Ovary (tissue), 9 donors: ENCODE data around the gene SERINC3. TPM values are rescaled to one million over a fixed set of nuclear protein-coding genes. Genes with fewer than 3 reads are reported as not detected.

ENCODE experiments used
- DNase-seq, 5 donors: peaks; one replicate each; pipeline ENCODE4 v3.0.0-alpha.2; 2019 to 2020
- H3K27ac ChIP-seq, 2 donors: fragments of 200-600 bp; one replicate each; pipeline versions ENCODE4 v1.5.1 to v1.8.0; 2019 to 2022
- H3K27me3 ChIP-seq: fragments of 200-600 bp; one replicate; pipeline ENCODE4 v1.8.0; 2022
- H3K36me3 ChIP-seq: fragments of 200-600 bp; sonication (generic); one replicate; pipeline ENCODE4 v1.5.1; 2019
- H3K4me1 ChIP-seq: one replicate; pipeline ENCODE4 v1.8.1; 2013; ENCODE audit warnings: mild to moderate bottlenecking, moderate library complexity; ENCODE audit not compliant: insufficient read depth
- H3K4me3 ChIP-seq: fragments of 200-600 bp; sonication (generic); one replicate; pipeline ENCODE4 v1.5.1; 2017
- H3K9me3 ChIP-seq, 2 donors: fragments of 200-600 bp in 1 of 2; sonication (generic) in 1 of 2; one replicate each; pipeline versions ENCODE4 v1.5.1 to v1.8.1; 2013 to 2019; ENCODE audit warnings: mild to moderate bottlenecking in 1 of 2, moderate library complexity in 1 of 2
- EP300 ChIP-seq: sonication (generic); formaldehyde crosslinking; IDR thresholded peaks from one replicate; pipeline ENCODE4 v1.6.1; 2017; ENCODE audit warnings: antibody characterized with exemption
- POLR2A ChIP-seq: fragments of 450-650 bp; IDR thresholded peaks from one replicate; pipeline ENCODE4 v1.6.1; 2017; ENCODE audit warnings: antibody characterized with exemption, mild to moderate bottlenecking, moderate library complexity
- WGBS, 3 donors: extraction: QIAGEN DNeasy Blood & Tissue Kit in 1 of 3; methylation state at CpG; one replicate each; pipeline versions ENCODE4 v1.1.5 to v1.1.7; 2013 to 2017; 5-methylcytosine and 5-hydroxymethylcytosine counted together
- intact Hi-C, 4 donors: fragments of 100-400 bp; cut with DNase I; formaldehyde crosslinking; loops; one replicate each; pipeline versions ENCODE4 v1.11.0 to v1.15.1; 2022 to 2023
- polyA plus RNA-seq, 2 donors: library from polyadenylated mRNA; stranded (reverse); fragments of 200-250 nt in 1 of 2; fragments of 350-450 nt in 1 of 2; fragmentation: Illumina TruSeq in 1 of 2; extraction: RNeasy Lipid Tissue Mini Kit (QIAGEN cat#74804) in 1 of 2; gene quantifications; one replicate each; pipeline ENCODE4 v1.2.3, GENCODE V29; 2013 to 2014
- total RNA-seq, 7 donors: library from RNA; depleted of rRNA in 2 of 7; stranded (reverse); fragments of >200 nt in 2 of 7; fragmentation: NEBNext Ultra II Directional in 3 of 7; extraction: Animal tissue kit (Norgen Biotek cat#: 25700) in 3 of 7; gene quantifications; one replicate each; pipeline versions ENCODE4 v1.1.0 to v1.2.4, GENCODE V29; 2016 to 2023
- TF ChIP-seq, protein P1 (sequence below), 3 donors: fragments of 450-650 bp in 2 of 3; fragments of 200-600 bp in 1 of 3; IDR thresholded peaks; one replicate each; pipeline versions ENCODE4 v1.5.1 to v1.8.0; 2016 to 2022; ENCODE audit warnings: antibody characterized with exemption in 3 of 3, mild to moderate bottlenecking in 1 of 3
- donor health status: DM: no; HTN: no; CAD: no; lungs with moderate emphysema.
- donor health status: DM: no; HTN: no; CAD: no.
- donor health status: Bipolar disorder and iron deficiency.
- donor health status: DM: yes; HTN: yes; CAD: no.
- donor health status: DM: no; HTN: no; CAD: no.
- donor health status: DM: yes; HTN: yes; CAD: no.

Gene SERINC3
- total and polyA plus RNA-seq, 9 donors, result 52.1 to 171 (median 90.1) TPM

DNA sequence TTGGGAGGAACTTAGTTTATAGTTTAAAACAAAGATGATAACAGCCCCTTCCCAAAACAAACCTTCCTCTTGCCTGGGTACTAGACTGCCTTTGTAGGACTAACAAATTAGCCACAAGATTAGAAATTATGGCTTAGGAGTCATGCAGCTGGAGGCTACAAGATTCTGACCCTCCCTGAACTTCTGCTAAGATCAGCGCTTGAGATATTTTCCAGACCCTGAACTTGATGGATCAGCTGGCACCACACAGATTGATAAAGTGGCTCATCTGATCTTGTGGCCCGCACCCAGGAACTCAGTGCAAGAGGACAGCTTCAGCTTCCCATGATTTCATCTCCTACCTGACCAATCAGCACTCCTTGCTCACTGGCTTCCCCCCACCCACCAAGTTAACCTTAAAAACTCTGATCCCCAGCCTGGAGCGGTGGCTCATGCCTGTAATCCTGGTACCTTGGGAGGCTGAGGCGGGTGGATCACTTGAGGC lies 5.9 kb upstream of the SERINC3 start:
- no peak for DNase-seq
- no peaks in the 10 kb centered on the region for H3K27me3 ChIP-seq
- H3K36me3 ChIP-seq, result no peaks in the 10 kb centered on the region
- intact Hi-C loops, result no loop called here
- WGBS, 3 donors, result 57 to 65% (median 63%) methylated on average over 4 of the region's 4 CpGs
- H3K9me3 ChIP-seq, result no peaks in the 10 kb centered on the region
- H3K4me3 ChIP-seq, result no peak overlapping the region
- TF ChIP-seq, protein P1, sequence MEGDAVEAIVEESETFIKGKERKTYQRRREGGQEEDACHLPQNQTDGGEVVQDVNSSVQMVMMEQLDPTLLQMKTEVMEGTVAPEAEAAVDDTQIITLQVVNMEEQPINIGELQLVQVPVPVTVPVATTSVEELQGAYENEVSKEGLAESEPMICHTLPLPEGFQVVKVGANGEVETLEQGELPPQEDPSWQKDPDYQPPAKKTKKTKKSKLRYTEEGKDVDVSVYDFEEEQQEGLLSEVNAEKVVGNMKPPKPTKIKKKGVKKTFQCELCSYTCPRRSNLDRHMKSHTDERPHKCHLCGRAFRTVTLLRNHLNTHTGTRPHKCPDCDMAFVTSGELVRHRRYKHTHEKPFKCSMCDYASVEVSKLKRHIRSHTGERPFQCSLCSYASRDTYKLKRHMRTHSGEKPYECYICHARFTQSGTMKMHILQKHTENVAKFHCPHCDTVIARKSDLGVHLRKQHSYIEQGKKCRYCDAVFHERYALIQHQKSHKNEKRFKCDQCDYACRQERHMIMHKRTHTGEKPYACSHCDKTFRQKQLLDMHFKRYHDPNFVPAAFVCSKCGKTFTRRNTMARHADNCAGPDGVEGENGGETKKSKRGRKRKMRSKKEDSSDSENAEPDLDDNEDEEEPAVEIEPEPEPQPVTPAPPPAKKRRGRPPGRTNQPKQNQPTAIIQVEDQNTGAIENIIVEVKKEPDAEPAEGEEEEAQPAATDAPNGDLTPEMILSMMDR (IDR thresholded peaks at IDR 0.05), result no peak
- TF ChIP-seq POLR2A (no peak), EP300 (no peak)
- H3K27ac ChIP-seq, result no peak overlapping the region
- peaks cover 4% of the 10 kb centered on the region for H3K4me1 ChIP-seq

- DNase-seq, result no peak
- H3K27me3 ChIP-seq, result no peaks in the 10 kb centered on the region
- H3K4me1 ChIP-seq, result peaks cover under 1% of the 10 kb centered on the region
- no peaks in the 10 kb centered on the region for H3K36me3 ChIP-seq
- 69 to 77% (median 74%) methylated on average over 6 of the region's 6 CpGs for WGBS, 3 donors
- intact Hi-C loops, result no loop called here
- no peaks in the 10 kb centered on the region for H3K9me3 ChIP-seq
- H3K4me3 ChIP-seq, result no peak overlapping the region
- TF ChIP-seq, protein P1 (IDR thresholded peaks at IDR 0.05), result no peak
- no peak for TF ChIP-seq EP300
- no peak for TF ChIP-seq POLR2A
- no peak overlapping the region for H3K27ac ChIP-seq
Observed at GRCh38 chr20:44526129-44526528, 4.3 kb upstream of the SERINC3 start.

DNA sequence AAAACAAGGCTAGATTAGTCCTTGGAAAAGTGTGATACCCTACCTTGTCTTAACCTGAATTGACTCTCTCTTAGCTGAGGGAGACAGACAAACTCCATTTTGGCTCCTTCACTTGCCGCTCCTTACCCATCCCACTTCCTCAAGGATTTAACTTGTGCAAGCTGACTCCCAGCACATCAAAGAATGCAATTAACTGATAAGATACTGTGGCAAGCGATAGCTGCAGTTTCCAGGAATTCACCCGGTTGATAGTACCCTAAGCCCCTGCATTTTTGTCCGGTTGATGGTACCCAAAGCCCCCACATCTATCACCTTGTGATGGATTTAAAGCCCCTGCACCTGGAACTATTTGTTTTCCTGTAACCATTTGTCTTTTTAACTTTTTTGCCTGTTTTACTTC lies 1.9 kb upstream of the SERINC3 start:
- intact Hi-C loops, result no loop called here
- Histone ChIP-seq H3K4me1 (peaks cover 11% of the 10 kb centered on the region), H3K4me3 (no peak overlapping the region), H3K27ac (no peak overlapping the region), H3K36me3 (no peaks in the 10 kb centered on the region), H3K27me3 (no peaks in the 10 kb centered on the region), H3K9me3 (no peaks in the 10 kb centered on the region)
- TF ChIP-seq EP300 (no peak), POLR2A (no peak)
- TF ChIP-seq, protein P1 (IDR thresholded peaks at IDR 0.05), result no peak
- DNase-seq, result no peak
- WGBS, 3 donors, result 27 to 31% (median 30%) methylated on average over 4 of the region's 4 CpGs

- no peaks in the 10 kb centered on the region for H3K27me3 ChIP-seq
- H3K4me1 ChIP-seq, result peaks cover 13% of the 10 kb centered on the region
- no peaks in the 10 kb centered on the region for H3K36me3 ChIP-seq
- no peaks in the 10 kb centered on the region for H3K9me3 ChIP-seq
- intact Hi-C loops, result no loop called here
- WGBS, 3 donors, result 47 to 69% (median 60%) methylated on average over 1 of the region's 1 CpG
- H3K27ac ChIP-seq, result peak overlapping the region in 1 of 2 donors; percentile 95
- no peak for TF ChIP-seq POLR2A
- no peak for TF ChIP-seq EP300
- TF ChIP-seq, protein P1 (IDR thresholded peaks at IDR 0.05), result no peak
- DNase-seq, result no peak
- H3K4me3 ChIP-seq, result no peak overlapping the region
Observed at GRCh38 chr20:44522841-44523240, 971 bp upstream of the SERINC3 start.
